A673 (cell line): ENCODE results near the gene CFLAR. TPM values are rescaled to one million over a fixed set of nuclear protein-coding genes. Genes with fewer than 3 reads are reported as not detected.

Experiments used
- BruUV-seq: library from RNA; stranded (reverse); fragments of 400-500 nt; replicated peaks from 2 replicates; lab custom pipeline; 2021; lab: Mats Ljungman, UMichigan
- CTCF ChIA-PET: fragments of 300-600 bp; sonication (Branson Sonifier 250); formaldehyde crosslinking; loops from one replicate; lab custom pipeline; 2022; ENCODE audit warnings: antibody characterized with exemption; lab: Charles Lee
- POLR2A ChIA-PET: fragments of 300-600 bp; sonication (Branson Sonifier 250); formaldehyde crosslinking; loops from one replicate; lab custom pipeline; 2022; ENCODE audit warnings: antibody characterized with exemption; ENCODE audit not compliant: low non-redundant PET; lab: Charles Lee
- DNase-seq: peaks from one replicate; pipeline ENCODE4 v3.0.0-alpha.2; 2015; ENCODE audit warnings: low spot score
- H3K27ac ChIP-seq: fragments of 200-600 bp; sonication (generic); 2 replicates; pipeline ENCODE4 v1.5.1; 2016; ENCODE audit warnings: mixed run types, low read depth, mild to moderate bottlenecking, mixed read lengths, antibody characterized with exemption, low read length; ENCODE audit not compliant: poor library complexity, severe bottlenecking
- H3K27me3 ChIP-seq: fragments of 200-600 bp; sonication (generic); replicated peaks from 2 replicates; pipeline ENCODE4 v1.6.1; 2017; ENCODE audit warnings: mixed run types, low read depth, mild to moderate bottlenecking, mixed read lengths, antibody characterized with exemption, low read length; ENCODE audit not compliant: insufficient read depth, poor library complexity
- H3K36me3 ChIP-seq: fragments of 200-600 bp; sonication (generic); 2 replicates; pipeline ENCODE4 v1.6.1; 2016; ENCODE audit warnings: mixed run types, mild to moderate bottlenecking, mixed read lengths, antibody characterized with exemption, low read length; ENCODE audit not compliant: insufficient read depth, poor library complexity, severe bottlenecking
- H3K4me1 ChIP-seq: fragments of 200-600 bp; sonication (generic); 2 replicates; pipeline ENCODE4 v1.6.1; 2017; ENCODE audit warnings: mixed run types, mild to moderate bottlenecking, mixed read lengths, antibody characterized with exemption, low read length; ENCODE audit not compliant: insufficient read depth, poor library complexity, severe bottlenecking
- H3K4me3 ChIP-seq: fragments of 200-600 bp; sonication (generic); 2 replicates; pipeline ENCODE4 v1.5.1; 2016; ENCODE audit warnings: low read depth, mixed run types, mild to moderate bottlenecking, mixed read lengths, low read length; ENCODE audit not compliant: poor library complexity, severe bottlenecking
- H3K9me3 ChIP-seq: fragments of 200-600 bp; sonication (generic); 2 replicates; pipeline ENCODE4 v1.6.1; 2016; ENCODE audit warnings: mixed run types, low read depth, mild to moderate bottlenecking, mixed read lengths, antibody characterized with exemption, low read length; ENCODE audit not compliant: poor library complexity, severe bottlenecking
- CTCF ChIP-seq: fragments of 300-800, 200-600 bp; sonication (generic); conservative IDR thresholded peaks from 2 replicates; pipeline ENCODE4 v1.5.1; 2017; ENCODE audit warnings: low read depth, mild to moderate bottlenecking, antibody characterized with exemption, low read length, moderate library complexity, mixed read lengths
- EZH2 ChIP-seq: fragments of 200-600 bp; sonication (generic); IDR thresholded peaks from 2 replicates; pipeline ENCODE4 v1.6.1; 2017; ENCODE audit warnings: borderline replicate concordance, low read depth, mild to moderate bottlenecking, mixed read lengths, antibody characterized with exemption, low read length; ENCODE audit not compliant: poor library complexity, severe bottlenecking
- intact Hi-C: fragments of 100-400 bp; cut with micrococcal nuclease; formaldehyde crosslinking; loops from one replicate; pipeline ENCODE4 v1.10.0; 2022; ENCODE audit not compliant: unreplicated experiment
- total RNA-seq: library from RNA; stranded (reverse); gene quantifications from 2 replicates; pipeline ENCODE4 v1.2.3, GENCODE V29; 2021

CFLAR gene
- total RNA-seq, 1 experiment from 2014 or later: 55.1 TPM

DNA sequence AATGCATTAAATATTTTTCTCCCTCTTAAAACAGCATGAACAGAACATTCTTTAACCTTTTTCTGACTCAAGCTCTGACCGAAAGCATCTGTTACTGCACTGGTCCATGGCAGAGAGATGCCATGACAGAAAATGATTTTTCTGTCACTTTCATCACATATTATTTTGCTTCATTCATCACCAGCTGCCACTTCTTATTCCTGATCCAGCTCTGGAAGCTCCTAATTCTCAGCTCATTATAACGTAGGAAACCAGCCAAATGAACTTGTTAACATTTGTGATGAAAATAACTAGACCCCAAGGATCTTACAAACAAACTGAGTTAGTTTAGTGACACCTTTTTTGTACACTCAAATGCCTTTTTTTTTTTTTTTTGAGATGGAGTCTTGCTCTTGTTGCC is 7.6 kb upstream of the CFLAR start:
- Histone ChIP-seq H3K9me3 (no peaks in the 10 kb centered on the region), H3K4me1 (no peaks in the 10 kb centered on the region), H3K27me3 (no peaks in the 10 kb centered on the region), H3K4me3 (no peak overlapping the region), H3K36me3 (no peaks in the 10 kb centered on the region), H3K27ac (no peak overlapping the region)
- BruUV-seq: no TSS peak
- ChIA-PET CTCF (no interaction called here), POLR2A (no interaction called here)
- TF ChIP-seq EZH2: no peak
- TF ChIP-seq CTCF: no peak
- intact Hi-C loops: no loop called here
- no peak for DNase-seq

DNA sequence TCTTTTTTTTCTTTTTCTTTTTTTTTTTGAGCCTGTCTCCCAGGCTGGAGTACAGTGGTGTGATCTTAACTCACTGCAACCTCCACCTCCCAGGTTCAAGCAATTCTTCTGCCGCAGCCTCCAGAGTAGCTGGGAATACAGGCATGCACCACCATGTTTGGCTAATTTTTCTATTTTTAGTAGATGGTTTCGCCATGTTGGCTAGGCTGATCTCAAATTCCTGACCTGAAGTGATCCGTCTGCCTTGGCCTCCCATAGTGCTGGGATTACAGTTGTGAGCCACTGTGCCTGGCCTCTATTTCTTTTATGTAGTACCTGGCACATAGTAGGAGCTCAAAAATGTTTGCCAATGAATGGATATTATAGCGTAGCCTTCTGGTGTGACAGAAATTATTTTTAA is 6.8 kb upstream of the CFLAR start:
- H3K36me3 ChIP-seq: no peaks in the 10 kb centered on the region
- POLR2A ChIA-PET: no interaction called here
- BruUV-seq: no TSS peak
- H3K27ac ChIP-seq: no peak overlapping the region
- no peaks in the 10 kb centered on the region for H3K9me3 ChIP-seq
- CTCF ChIA-PET: no interaction called here
- H3K4me1 ChIP-seq: no peaks in the 10 kb centered on the region
- no peak for DNase-seq
- intact Hi-C loops: no loop called here
- no peak for TF ChIP-seq EZH2
- no peak for TF ChIP-seq CTCF
- H3K27me3 ChIP-seq: no peaks in the 10 kb centered on the region
- H3K4me3 ChIP-seq: no peak overlapping the region

GRCh38 chr2:201110615-201111014 is 5.3 kb upstream of the CFLAR start:
- H3K27ac ChIP-seq: no peak overlapping the region
- no peaks in the 10 kb centered on the region for H3K36me3 ChIP-seq
- no peak for DNase-seq
- H3K4me3 ChIP-seq: no peak overlapping the region
- H3K9me3 ChIP-seq: no peaks in the 10 kb centered on the region
- TF ChIP-seq EZH2: no peak
- no peak for TF ChIP-seq CTCF
- ChIA-PET POLR2A (interaction anchor here (0.7 kb wide), 1 partner anchor 42 kb away, joined by 5 read pairs; no protein-coding TSS in a partner anchor), CTCF (no interaction called here)
- H3K27me3 ChIP-seq: no peaks in the 10 kb centered on the region
- H3K4me1 ChIP-seq: no peaks in the 10 kb centered on the region
- BruUV-seq: no TSS peak
- intact Hi-C loops: loop anchor here (10.0 kb wide), 1 partner anchor 296 kb away; the partner anchor contains the start of gene BZW1
